Panc1 (cell line): Measurements from ENCODE around the gene PPARG. TPM values are rescaled to one million over a fixed set of nuclear protein-coding genes. Genes with fewer than 3 reads are reported as not detected.

Experiments used
- ATAC-seq: fragments of 200-7000 bp; cut with Tn5 transposase; 2 replicates; pipeline ENCODE4 v1.9.1; 2020; ENCODE audit warnings: mild to moderate bottlenecking, moderate library complexity
- BruUV-seq: library from RNA; stranded (reverse); fragments of 400-500 nt; replicated peaks from 2 replicates; lab custom pipeline; 2021; lab: Mats Ljungman, UMichigan
- CTCF ChIA-PET: fragments of 300-600 bp; sonication (Branson Sonifier 250); formaldehyde crosslinking; loops from one replicate; lab custom pipeline; 2022; ENCODE audit warnings: antibody characterized with exemption; lab: Charles Lee
- POLR2A ChIA-PET: fragments of 300-600 bp; sonication (Branson Sonifier 250); formaldehyde crosslinking; loops from one replicate; lab custom pipeline; 2022; ENCODE audit warnings: antibody characterized with exemption; lab: Charles Lee
- DNase-seq: peaks from one replicate; pipeline ENCODE4 v3.0.0-alpha.2; 2010; ENCODE audit warnings: low read depth, low spot score
- H3K27ac ChIP-seq: 2 replicates; pipeline ENCODE4 v1.5.1; 2011; ENCODE audit warnings: mild to moderate bottlenecking, low read length, inconsistent platforms
- H3K27me3 ChIP-seq: fragments of 200-500 bp; sonication (Bioruptor generic); 2 replicates; pipeline ENCODE4 v1.6.0; 2014; ENCODE audit warnings: low read length, inconsistent platforms; ENCODE audit not compliant: control insufficient read depth, insufficient read depth
- H3K36me3 ChIP-seq: fragments of 200-500 bp; sonication (Bioruptor generic); 2 replicates; pipeline ENCODE4 v1.5.1; 2014; ENCODE audit warnings: inconsistent platforms, mild to moderate bottlenecking, low read length, moderate library complexity; ENCODE audit not compliant: control insufficient read depth, insufficient read depth
- H3K4me1 ChIP-seq: 2 replicates; pipeline ENCODE4 v1.5.1; 2011; ENCODE audit warnings: inconsistent platforms, mild to moderate bottlenecking, low read length, moderate library complexity; ENCODE audit not compliant: control insufficient read depth, insufficient read depth
- H3K4me3 ChIP-seq, 2 experiments: 2 replicates each; pipeline ENCODE4 v1.5.1; 2011 to 2012; ENCODE audit warnings: low read depth in 2 of 2, low read length in 2 of 2, mild to moderate bottlenecking in 2 of 2, inconsistent platforms in 1 of 2, moderate library complexity in 1 of 2
- H3K9me3 ChIP-seq: fragments of 200-500 bp; sonication (Bioruptor generic); 2 replicates; pipeline ENCODE4 v1.5.1; 2014; ENCODE audit warnings: low read depth, mild to moderate bottlenecking, inconsistent platforms, low read length, moderate library complexity; ENCODE audit not compliant: control insufficient read depth, insufficient read depth
- POLR2AphosphoS5 ChIP-seq: IDR thresholded peaks from 2 replicates; pipeline ENCODE4 v1.6.1; 2012; ENCODE audit warnings: mild to moderate bottlenecking, low read depth, low read length, moderate library complexity
- SIN3A ChIP-seq: IDR thresholded peaks from 2 replicates; pipeline ENCODE4 v1.6.1; 2012; ENCODE audit warnings: low read depth, mild to moderate bottlenecking, low read length, moderate library complexity, borderline replicate concordance; ENCODE audit not compliant: insufficient read depth
- TCF7L2 ChIP-seq: IDR thresholded peaks from 2 replicates; pipeline ENCODE4 v1.6.1; 2011; ENCODE audit warnings: mild to moderate bottlenecking, low read depth, low read length, inconsistent platforms
- in situ Hi-C: cut with HindIII; loops from 2 replicates; pipeline ENCODE4 v1.10.0; 2016; ENCODE audit warnings: low sequenced_read_pairs, low pct_unique_long_range_greater_than_20kb
- intact Hi-C: fragments of 100-400 bp; cut with micrococcal nuclease; formaldehyde crosslinking; loops from one replicate; pipeline ENCODE4 v1.10.0; 2022; ENCODE audit not compliant: unreplicated experiment
- total RNA-seq: library from RNA; stranded (reverse); gene quantifications from one replicate; pipeline ENCODE4 v1.2.1, GENCODE V29; 2021; ENCODE audit not compliant: unreplicated experiment
- TF ChIP-seq, protein P1 (sequence below), 2 experiments: IDR thresholded peaks; 2 replicates each; pipeline ENCODE4 v1.6.1; 2011 to 2012; ENCODE audit warnings: low read depth in 2 of 2, control low read depth in 1 of 2, low read length in 1 of 2, mild to moderate bottlenecking in 1 of 2, moderate library complexity in 1 of 2; ENCODE audit not compliant: insufficient read depth in 1 of 2
- TF ChIP-seq, protein P2 (sequence below): fragments of 450-650 bp; IDR thresholded peaks from 2 replicates; pipeline ENCODE4 v1.5.1; 2017; ENCODE audit warnings: mild to moderate bottlenecking

Gene PPARG
- total RNA-seq, 1 experiment from 2014 or later: 88.1 TPM

DNA sequence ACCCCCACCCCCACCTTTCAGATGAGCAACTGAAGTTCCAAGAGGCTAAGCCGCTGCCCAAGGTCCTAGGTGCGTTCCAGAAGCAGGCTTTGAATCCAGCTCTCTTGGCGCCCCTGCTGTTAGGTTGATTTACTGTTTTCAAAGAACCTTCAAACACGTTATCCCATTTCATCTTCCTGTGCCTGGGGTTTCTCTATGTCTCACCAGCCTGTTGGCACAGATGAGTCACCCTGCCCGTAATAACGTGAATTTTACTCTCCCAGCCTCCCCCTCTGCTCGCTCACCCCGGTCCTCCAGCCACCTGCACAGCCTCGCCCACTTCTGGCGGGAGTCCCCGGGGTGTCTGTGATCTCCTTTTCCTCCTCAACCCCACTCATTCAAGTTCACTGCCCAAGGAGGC, 182.4 kb downstream of the PPARG start:
- Histone ChIP-seq H3K27me3 (no peaks in the 10 kb centered on the region), H3K36me3 (no peaks in the 10 kb centered on the region), H3K4me1 (peaks cover 11% of the 10 kb centered on the region), H3K27ac (peak overlapping the region; percentile 84), H3K9me3 (no peaks in the 10 kb centered on the region), H3K4me3 (no peak overlapping the region)
- ATAC-seq: peak; percentile 88
- intact Hi-C loops (loop anchor here (10.0 kb wide), 2 partner anchors 66 to 176 kb away; no protein-coding TSS in a partner anchor), in situ Hi-C loops (no loop called here)
- ChIA-PET POLR2A (interaction anchor here (0.6 to 0.9 kb wide), 2 partner anchors 26 to 43 kb away, joined by 3 read pairs; no protein-coding TSS in a partner anchor), CTCF (no interaction called here)
- DNase-seq: peak; percentile 56
- TF ChIP-seq TCF7L2: no peak
- TF ChIP-seq, protein P1, sequence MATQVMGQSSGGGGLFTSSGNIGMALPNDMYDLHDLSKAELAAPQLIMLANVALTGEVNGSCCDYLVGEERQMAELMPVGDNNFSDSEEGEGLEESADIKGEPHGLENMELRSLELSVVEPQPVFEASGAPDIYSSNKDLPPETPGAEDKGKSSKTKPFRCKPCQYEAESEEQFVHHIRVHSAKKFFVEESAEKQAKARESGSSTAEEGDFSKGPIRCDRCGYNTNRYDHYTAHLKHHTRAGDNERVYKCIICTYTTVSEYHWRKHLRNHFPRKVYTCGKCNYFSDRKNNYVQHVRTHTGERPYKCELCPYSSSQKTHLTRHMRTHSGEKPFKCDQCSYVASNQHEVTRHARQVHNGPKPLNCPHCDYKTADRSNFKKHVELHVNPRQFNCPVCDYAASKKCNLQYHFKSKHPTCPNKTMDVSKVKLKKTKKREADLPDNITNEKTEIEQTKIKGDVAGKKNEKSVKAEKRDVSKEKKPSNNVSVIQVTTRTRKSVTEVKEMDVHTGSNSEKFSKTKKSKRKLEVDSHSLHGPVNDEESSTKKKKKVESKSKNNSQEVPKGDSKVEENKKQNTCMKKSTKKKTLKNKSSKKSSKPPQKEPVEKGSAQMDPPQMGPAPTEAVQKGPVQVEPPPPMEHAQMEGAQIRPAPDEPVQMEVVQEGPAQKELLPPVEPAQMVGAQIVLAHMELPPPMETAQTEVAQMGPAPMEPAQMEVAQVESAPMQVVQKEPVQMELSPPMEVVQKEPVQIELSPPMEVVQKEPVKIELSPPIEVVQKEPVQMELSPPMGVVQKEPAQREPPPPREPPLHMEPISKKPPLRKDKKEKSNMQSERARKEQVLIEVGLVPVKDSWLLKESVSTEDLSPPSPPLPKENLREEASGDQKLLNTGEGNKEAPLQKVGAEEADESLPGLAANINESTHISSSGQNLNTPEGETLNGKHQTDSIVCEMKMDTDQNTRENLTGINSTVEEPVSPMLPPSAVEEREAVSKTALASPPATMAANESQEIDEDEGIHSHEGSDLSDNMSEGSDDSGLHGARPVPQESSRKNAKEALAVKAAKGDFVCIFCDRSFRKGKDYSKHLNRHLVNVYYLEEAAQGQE (IDR thresholded peaks at IDR 0.05; ENCODE audit: insufficient read depth in 1 of 2, low read depth in 2 of 2, low read length in 1 of 2): peak; percentile 20 to 46; a peak in 1 of 4 replicates
- BruUV-seq: no TSS peak

DNA sequence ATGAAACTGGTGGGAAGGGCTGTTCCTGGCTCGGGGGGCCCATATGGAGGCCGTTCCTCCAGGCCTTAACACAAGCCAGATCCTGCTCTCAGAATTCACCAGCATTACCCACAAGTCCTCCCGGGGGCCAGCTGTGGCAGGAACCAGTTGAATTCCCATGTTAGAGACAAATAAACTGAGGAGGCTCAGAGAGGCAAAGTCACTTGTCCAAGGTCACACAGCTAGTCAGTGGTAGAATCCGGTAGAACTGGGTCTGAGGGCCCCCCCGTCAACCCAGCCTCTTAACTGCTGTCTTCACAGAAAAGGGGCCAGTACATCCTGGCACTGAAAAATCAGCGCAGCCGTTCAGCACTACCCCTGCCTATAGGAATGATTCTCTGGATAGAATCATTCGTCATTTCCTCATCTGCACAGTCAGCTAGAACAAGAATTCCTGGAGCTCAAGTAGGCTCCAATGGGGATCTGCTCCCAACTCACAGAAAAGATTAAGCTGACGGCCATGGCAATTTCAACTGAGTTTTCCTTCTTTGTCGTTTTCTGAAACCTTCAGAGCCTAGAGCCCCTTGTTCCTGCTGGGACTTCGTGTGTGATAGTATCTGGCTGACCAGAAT, 183.2 kb downstream of the PPARG start:
- Histone ChIP-seq H3K27ac (peak overlapping the region; percentile 84), H3K9me3 (no peaks in the 10 kb centered on the region), H3K36me3 (no peaks in the 10 kb centered on the region), H3K4me3 (no peak overlapping the region), H3K4me1 (peaks cover 11% of the 10 kb centered on the region), H3K27me3 (no peaks in the 10 kb centered on the region)
- BruUV-seq: no TSS peak
- in situ Hi-C loops (no loop called here), intact Hi-C loops (loop anchor here (10.0 kb wide), 2 partner anchors 67 to 177 kb away; no protein-coding TSS in a partner anchor)
- CTCF ChIA-PET: no interaction called here
- TF ChIP-seq SIN3A: no peak
- TF ChIP-seq, protein P2, sequence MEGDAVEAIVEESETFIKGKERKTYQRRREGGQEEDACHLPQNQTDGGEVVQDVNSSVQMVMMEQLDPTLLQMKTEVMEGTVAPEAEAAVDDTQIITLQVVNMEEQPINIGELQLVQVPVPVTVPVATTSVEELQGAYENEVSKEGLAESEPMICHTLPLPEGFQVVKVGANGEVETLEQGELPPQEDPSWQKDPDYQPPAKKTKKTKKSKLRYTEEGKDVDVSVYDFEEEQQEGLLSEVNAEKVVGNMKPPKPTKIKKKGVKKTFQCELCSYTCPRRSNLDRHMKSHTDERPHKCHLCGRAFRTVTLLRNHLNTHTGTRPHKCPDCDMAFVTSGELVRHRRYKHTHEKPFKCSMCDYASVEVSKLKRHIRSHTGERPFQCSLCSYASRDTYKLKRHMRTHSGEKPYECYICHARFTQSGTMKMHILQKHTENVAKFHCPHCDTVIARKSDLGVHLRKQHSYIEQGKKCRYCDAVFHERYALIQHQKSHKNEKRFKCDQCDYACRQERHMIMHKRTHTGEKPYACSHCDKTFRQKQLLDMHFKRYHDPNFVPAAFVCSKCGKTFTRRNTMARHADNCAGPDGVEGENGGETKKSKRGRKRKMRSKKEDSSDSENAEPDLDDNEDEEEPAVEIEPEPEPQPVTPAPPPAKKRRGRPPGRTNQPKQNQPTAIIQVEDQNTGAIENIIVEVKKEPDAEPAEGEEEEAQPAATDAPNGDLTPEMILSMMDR: no peak
- no peak for TF ChIP-seq TCF7L2
- TF ChIP-seq, protein P1 (IDR thresholded peaks at IDR 0.05; ENCODE audit: insufficient read depth in 1 of 2, low read depth in 2 of 2, low read length in 1 of 2): no peak
- TF ChIP-seq POLR2AphosphoS5: no peak
- ATAC-seq (no peak), DNase-seq (no peak)
- POLR2A ChIA-PET: interaction anchor here (0.6 to 0.9 kb wide), 2 partner anchors 27 to 40 kb away, joined by 3 read pairs; no protein-coding TSS in a partner anchor
